ENCODE data around the gene RSPO1. TPM values are rescaled to one million over a fixed set of nuclear protein-coding genes. Genes with fewer than 3 reads are reported as not detected.

The RSPO1 gene
- total RNA-seq, 1 experiment from 2014 or later, result 0.18 TPM

DNA sequence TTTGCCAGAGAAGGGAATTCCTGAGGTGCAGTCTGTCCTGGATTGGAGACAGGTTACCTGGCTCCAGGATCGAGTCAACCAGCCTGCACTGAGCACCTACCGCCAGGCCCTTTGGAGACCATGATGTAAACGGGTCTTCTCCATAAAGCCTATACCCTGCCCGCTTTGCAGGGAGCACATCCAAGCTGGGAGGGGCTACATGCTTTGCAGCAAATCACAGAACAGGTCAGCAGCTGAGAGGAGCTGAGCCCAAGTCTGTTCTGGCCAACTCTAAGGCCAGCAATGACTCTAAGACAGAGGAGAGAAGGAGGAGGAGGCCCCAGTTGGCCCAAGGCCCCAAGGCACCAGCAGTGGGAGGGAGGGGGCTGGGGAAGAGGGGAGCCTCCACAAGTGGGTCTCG is 15.5 kb upstream of the RSPO1 start:
- ChIA-PET CTCF (no interaction called here), POLR2A (no interaction called here)
- Histone ChIP-seq H3K9me3 (ENCODE audit: control insufficient read depth, insufficient read depth, low read depth, low read length) (no peaks in the 10 kb centered on the region), H3K4me3 (ENCODE audit: low read depth in 2 of 2, low read length in 2 of 2) (no peak overlapping the region), H3K36me3 (ENCODE audit: control insufficient read depth, insufficient read depth, low read length) (no peaks in the 10 kb centered on the region), H3K27me3 (ENCODE audit: control insufficient read depth, insufficient read depth, low read length) (no peaks in the 10 kb centered on the region), H3K4me1 (ENCODE audit: control insufficient read depth, insufficient read depth, low read length) (no peaks in the 10 kb centered on the region), H3K27ac (ENCODE audit: low read length) (no peak overlapping the region)
- BruUV-seq (replicated peaks), result no TSS peak
- ATAC-seq, result peak; percentile 46; the same call in 1 of the 2 replicates
- intact Hi-C loops (cut with micrococcal nuclease; ENCODE audit: unreplicated experiment), result no loop called here
- in situ Hi-C loops (cut with HindIII; ENCODE audit: low pct_unique_long_range_greater_than_20kb, low sequenced_read_pairs), result no loop called here
- TF ChIP-seq SIN3A (IDR thresholded peaks at IDR 0.05; ENCODE audit: borderline replicate concordance, insufficient read depth, low read depth, low read length) (no peak), POLR2AphosphoS5 (IDR thresholded peaks at IDR 0.05; ENCODE audit: low read depth, low read length) (no peak), TCF7L2 (IDR thresholded peaks at IDR 0.05; ENCODE audit: low read depth, low read length) (no peak)
- TF ChIP-seq, protein P1, sequence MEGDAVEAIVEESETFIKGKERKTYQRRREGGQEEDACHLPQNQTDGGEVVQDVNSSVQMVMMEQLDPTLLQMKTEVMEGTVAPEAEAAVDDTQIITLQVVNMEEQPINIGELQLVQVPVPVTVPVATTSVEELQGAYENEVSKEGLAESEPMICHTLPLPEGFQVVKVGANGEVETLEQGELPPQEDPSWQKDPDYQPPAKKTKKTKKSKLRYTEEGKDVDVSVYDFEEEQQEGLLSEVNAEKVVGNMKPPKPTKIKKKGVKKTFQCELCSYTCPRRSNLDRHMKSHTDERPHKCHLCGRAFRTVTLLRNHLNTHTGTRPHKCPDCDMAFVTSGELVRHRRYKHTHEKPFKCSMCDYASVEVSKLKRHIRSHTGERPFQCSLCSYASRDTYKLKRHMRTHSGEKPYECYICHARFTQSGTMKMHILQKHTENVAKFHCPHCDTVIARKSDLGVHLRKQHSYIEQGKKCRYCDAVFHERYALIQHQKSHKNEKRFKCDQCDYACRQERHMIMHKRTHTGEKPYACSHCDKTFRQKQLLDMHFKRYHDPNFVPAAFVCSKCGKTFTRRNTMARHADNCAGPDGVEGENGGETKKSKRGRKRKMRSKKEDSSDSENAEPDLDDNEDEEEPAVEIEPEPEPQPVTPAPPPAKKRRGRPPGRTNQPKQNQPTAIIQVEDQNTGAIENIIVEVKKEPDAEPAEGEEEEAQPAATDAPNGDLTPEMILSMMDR (IDR thresholded peaks at IDR 0.05), result no peak
- TF ChIP-seq, protein P2, sequence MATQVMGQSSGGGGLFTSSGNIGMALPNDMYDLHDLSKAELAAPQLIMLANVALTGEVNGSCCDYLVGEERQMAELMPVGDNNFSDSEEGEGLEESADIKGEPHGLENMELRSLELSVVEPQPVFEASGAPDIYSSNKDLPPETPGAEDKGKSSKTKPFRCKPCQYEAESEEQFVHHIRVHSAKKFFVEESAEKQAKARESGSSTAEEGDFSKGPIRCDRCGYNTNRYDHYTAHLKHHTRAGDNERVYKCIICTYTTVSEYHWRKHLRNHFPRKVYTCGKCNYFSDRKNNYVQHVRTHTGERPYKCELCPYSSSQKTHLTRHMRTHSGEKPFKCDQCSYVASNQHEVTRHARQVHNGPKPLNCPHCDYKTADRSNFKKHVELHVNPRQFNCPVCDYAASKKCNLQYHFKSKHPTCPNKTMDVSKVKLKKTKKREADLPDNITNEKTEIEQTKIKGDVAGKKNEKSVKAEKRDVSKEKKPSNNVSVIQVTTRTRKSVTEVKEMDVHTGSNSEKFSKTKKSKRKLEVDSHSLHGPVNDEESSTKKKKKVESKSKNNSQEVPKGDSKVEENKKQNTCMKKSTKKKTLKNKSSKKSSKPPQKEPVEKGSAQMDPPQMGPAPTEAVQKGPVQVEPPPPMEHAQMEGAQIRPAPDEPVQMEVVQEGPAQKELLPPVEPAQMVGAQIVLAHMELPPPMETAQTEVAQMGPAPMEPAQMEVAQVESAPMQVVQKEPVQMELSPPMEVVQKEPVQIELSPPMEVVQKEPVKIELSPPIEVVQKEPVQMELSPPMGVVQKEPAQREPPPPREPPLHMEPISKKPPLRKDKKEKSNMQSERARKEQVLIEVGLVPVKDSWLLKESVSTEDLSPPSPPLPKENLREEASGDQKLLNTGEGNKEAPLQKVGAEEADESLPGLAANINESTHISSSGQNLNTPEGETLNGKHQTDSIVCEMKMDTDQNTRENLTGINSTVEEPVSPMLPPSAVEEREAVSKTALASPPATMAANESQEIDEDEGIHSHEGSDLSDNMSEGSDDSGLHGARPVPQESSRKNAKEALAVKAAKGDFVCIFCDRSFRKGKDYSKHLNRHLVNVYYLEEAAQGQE (IDR thresholded peaks at IDR 0.05; ENCODE audit: insufficient read depth in 1 of 2, low read depth in 2 of 2, low read length in 1 of 2), result no peak
- no peak for DNase-seq (ENCODE audit: low read depth, low spot score)

DNA sequence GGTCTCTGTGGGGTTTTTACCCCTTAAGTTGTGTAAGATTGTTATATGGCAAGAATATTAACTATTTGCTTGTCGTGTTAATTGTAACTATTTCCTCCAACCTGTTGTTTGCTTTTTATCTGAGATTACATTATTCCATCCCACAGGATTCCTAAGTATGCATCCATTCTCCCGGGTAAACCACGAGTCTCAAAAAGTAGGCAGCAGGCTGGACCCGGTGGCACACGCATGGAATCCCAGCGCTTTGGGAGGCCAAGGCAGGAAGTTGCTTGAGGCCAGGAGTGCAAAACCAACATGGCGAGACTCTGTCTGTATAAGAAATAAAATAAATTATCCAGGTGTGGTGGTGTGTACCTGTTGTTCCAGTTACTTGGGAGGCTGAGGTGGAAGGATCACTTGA is 12.6 kb upstream of the RSPO1 start:
- DNase-seq (ENCODE audit: low read depth, low spot score) (no peak), ATAC-seq (no peak)
- no peaks in the 10 kb centered on the region for H3K9me3 ChIP-seq (ENCODE audit: control insufficient read depth, insufficient read depth, low read depth, low read length)
- H3K27me3 ChIP-seq (ENCODE audit: control insufficient read depth, insufficient read depth, low read length), result peaks cover 3% of the 10 kb centered on the region; the same call in 1 of the 2 replicates
- intact Hi-C loops (cut with micrococcal nuclease; ENCODE audit: unreplicated experiment) (no loop called here), in situ Hi-C loops (cut with HindIII; ENCODE audit: low pct_unique_long_range_greater_than_20kb, low sequenced_read_pairs) (no loop called here)
- ChIA-PET CTCF (no interaction called here), POLR2A (no interaction called here)
- H3K4me3 ChIP-seq (ENCODE audit: low read depth in 2 of 2, low read length in 2 of 2), result no peak overlapping the region
- BruUV-seq (replicated peaks), result no TSS peak
- TF ChIP-seq, protein P1 (IDR thresholded peaks at IDR 0.05), result no peak
- TF ChIP-seq TCF7L2 (IDR thresholded peaks at IDR 0.05; ENCODE audit: low read depth, low read length), result no peak
- no peak for TF ChIP-seq POLR2AphosphoS5 (IDR thresholded peaks at IDR 0.05; ENCODE audit: low read depth, low read length)
- TF ChIP-seq, protein P2 (IDR thresholded peaks at IDR 0.05; ENCODE audit: insufficient read depth in 1 of 2, low read depth in 2 of 2, low read length in 1 of 2), result no peak
- no peak for TF ChIP-seq SIN3A (IDR thresholded peaks at IDR 0.05; ENCODE audit: borderline replicate concordance, insufficient read depth, low read depth, low read length)
- H3K4me1 ChIP-seq (ENCODE audit: control insufficient read depth, insufficient read depth, low read length), result no peaks in the 10 kb centered on the region
- H3K36me3 ChIP-seq (ENCODE audit: control insufficient read depth, insufficient read depth, low read length), result no peaks in the 10 kb centered on the region
- H3K27ac ChIP-seq (ENCODE audit: low read length), result no peak overlapping the region

Data from Panc1 (cell line).